GM23248 (cell line): ENCODE results near the gene FAM219A.

Source experiments
- EZH2 ChIP-seq: fragments of 200-600 bp; sonication (generic); IDR thresholded peaks from 2 replicates; pipeline ENCODE4 v1.6.1; 2018; ENCODE audit warnings: antibody characterized with exemption, mild to moderate bottlenecking; ENCODE audit not compliant: insufficient read depth, poor library complexity, severe bottlenecking
- EZH2phosphoT487 ChIP-seq: fragments of 200-600 bp; sonication (generic); IDR thresholded peaks from 2 replicates; pipeline ENCODE4 v1.6.1; 2018; ENCODE audit warnings: antibody characterized with exemption, moderate library complexity, mild to moderate bottlenecking, low read depth; ENCODE audit not compliant: insufficient read depth

GRCh38 chr9:34479431-34479866 is 21.1 kb upstream of the FAM219A start:
- TF ChIP-seq EZH2phosphoT487 (no peak), EZH2 (no peak)
